Liver (tissue), 9 donors: ENCODE results near the gene NDUFS2. TPM values are rescaled to one million over a fixed set of nuclear protein-coding genes. Genes with fewer than 3 reads are reported as not detected.

Experiments
- DNase-seq: peaks from one replicate; pipeline ENCODE4 v3.0.0-alpha.2; 2017; ENCODE audit warnings: low spot score
- H3K27ac ChIP-seq, 2 donors: one replicate each; pipeline ENCODE4 v1.7.0; 2013; ENCODE audit warnings: inconsistent platforms in 2 of 2, low read length in 2 of 2, control low read depth in 1 of 2, low read depth in 1 of 2, mild to moderate bottlenecking in 1 of 2
- H3K27me3 ChIP-seq, 4 donors: one replicate each; pipeline versions ENCODE4 v1.6.1 to v1.7.0; 2013; ENCODE audit warnings: low read length in 3 of 4, inconsistent platforms in 1 of 4, mild to moderate bottlenecking in 1 of 4, moderate library complexity in 1 of 4; ENCODE audit not compliant: control insufficient read depth in 4 of 4, insufficient read depth in 4 of 4
- H3K36me3 ChIP-seq, 4 donors: one replicate each; pipeline versions ENCODE4 v1.6.1 to v1.7.0; 2013; ENCODE audit warnings: low read length in 3 of 4, mild to moderate bottlenecking in 3 of 4, low read depth in 1 of 4, moderate library complexity in 1 of 4; ENCODE audit not compliant: control insufficient read depth in 4 of 4, insufficient read depth in 3 of 4
- H3K4me1 ChIP-seq, 4 donors: one replicate each; pipeline versions ENCODE4 v1.6.1 to v1.7.0; 2013; ENCODE audit warnings: low read length in 3 of 4, mild to moderate bottlenecking in 3 of 4, moderate library complexity in 1 of 4; ENCODE audit not compliant: control insufficient read depth in 4 of 4, insufficient read depth in 4 of 4
- H3K4me3 ChIP-seq, 3 donors: one replicate each; pipeline versions ENCODE4 v1.6.1 to v1.7.0; 2013; ENCODE audit warnings: low read length in 3 of 3, control low read depth in 1 of 3, low read depth in 1 of 3, mild to moderate bottlenecking in 1 of 3
- H3K9ac ChIP-seq, 2 donors: one replicate each; pipeline ENCODE4 v1.7.0; 2013; ENCODE audit warnings: low read length in 2 of 2, mild to moderate bottlenecking in 2 of 2, moderate library complexity in 2 of 2, control low read depth in 1 of 2, low read depth in 1 of 2
- H3K9me3 ChIP-seq, 4 donors: one replicate each; pipeline versions ENCODE4 v1.6.1 to v1.7.0; 2013; ENCODE audit warnings: low read length in 3 of 4; ENCODE audit not compliant: control insufficient read depth in 4 of 4
- EGR1 ChIP-seq, 2 donors: IDR thresholded peaks; 2 replicates each; pipeline ENCODE4 v1.6.1; 2016 to 2018; ENCODE audit warnings: antibody characterized with exemption in 2 of 2, low read depth in 2 of 2
- FOXA1 ChIP-seq: IDR thresholded peaks from 2 replicates; pipeline ENCODE4 v1.6.1; 2016; ENCODE audit warnings: antibody characterized with exemption
- FOXA2 ChIP-seq: IDR thresholded peaks from 2 replicates; pipeline ENCODE4 v1.6.1; 2016; ENCODE audit warnings: antibody characterized with exemption
- HNF4A ChIP-seq, 2 donors: conservative IDR thresholded peaks; 2 replicates each; pipeline ENCODE4 v1.6.1; 2016; ENCODE audit warnings: antibody characterized with exemption in 2 of 2, mild to moderate bottlenecking in 2 of 2
- JUND ChIP-seq, 2 donors: IDR thresholded peaks; 2 replicates each; pipeline ENCODE4 v1.6.1; 2016; ENCODE audit warnings: antibody characterized with exemption in 2 of 2
- NR2F2 ChIP-seq: IDR thresholded peaks from 2 replicates; pipeline ENCODE4 v1.6.1; 2016; ENCODE audit warnings: antibody characterized with exemption
- RAD21 ChIP-seq, 2 donors: IDR thresholded peaks; 2 replicates each; pipeline ENCODE4 v1.6.1; 2016; ENCODE audit warnings: antibody characterized with exemption in 2 of 2, mild to moderate bottlenecking in 2 of 2
- RXRA ChIP-seq, 2 donors: IDR thresholded peaks; 2 replicates each; pipeline ENCODE4 v1.6.1; 2017 to 2018; ENCODE audit warnings: antibody characterized with exemption in 2 of 2, mild to moderate bottlenecking in 1 of 2
- SP1 ChIP-seq: IDR thresholded peaks from 2 replicates; pipeline ENCODE4 v1.6.1; 2018; ENCODE audit warnings: antibody characterized with exemption, mild to moderate bottlenecking
- TAF1 ChIP-seq: conservative IDR thresholded peaks from 2 replicates; pipeline ENCODE4 v1.6.1; 2016; ENCODE audit warnings: antibody characterized with exemption, mild to moderate bottlenecking
- YY1 ChIP-seq: IDR thresholded peaks from 2 replicates; pipeline ENCODE4 v1.6.1; 2016; ENCODE audit warnings: antibody characterized with exemption, mild to moderate bottlenecking
- WGBS: extraction: QIAGEN DNeasy Blood & Tissue Kit; methylation state at CpG from one replicate; pipeline ENCODE4 v1.1.7; 2013; 5-methylcytosine and 5-hydroxymethylcytosine counted together
- polyA plus RNA-seq, 2 donors: library from polyadenylated mRNA; stranded (reverse) in 1 of 2; unstranded in 1 of 2; fragments of 200-250 nt in 1 of 2; fragments of >200 nt in 1 of 2; fragmentation: Nextera tagmentation in 1 of 2; extraction: Ambion mirVana in 1 of 2; gene quantifications; one replicate each; pipeline versions ENCODE4 v1.2.1 to v1.2.3, GENCODE V29; 2013 to 2015
- total RNA-seq, 2 donors: library from RNA; depleted of rRNA; stranded (reverse); fragments of >200 nt; gene quantifications; one replicate each; pipeline ENCODE4 v1.2.3, GENCODE V29; 2014
- TF ChIP-seq, protein P1 (sequence below): IDR thresholded peaks from 2 replicates; pipeline ENCODE4 v1.6.1; 2016; ENCODE audit warnings: antibody characterized with exemption
- TF ChIP-seq, protein P2 (sequence below): IDR thresholded peaks from 2 replicates; pipeline ENCODE4 v1.6.1; 2016; ENCODE audit warnings: antibody characterized with exemption, mild to moderate bottlenecking
- TF ChIP-seq, protein P3 (sequence below): fragments of 150-350 bp; IDR thresholded peaks from 2 replicates; pipeline ENCODE4 v1.5.1; 2017; ENCODE audit warnings: improper control_type of control experiment, low read depth, low read length; ENCODE audit not compliant: missing input control
- TF ChIP-seq, protein P4 (sequence below): IDR thresholded peaks from 2 replicates; pipeline ENCODE4 v1.6.1; 2016; ENCODE audit warnings: antibody characterized with exemption
- TF ChIP-seq, protein P5 (sequence below): IDR thresholded peaks from 2 replicates; pipeline ENCODE4 v1.6.1; 2016; ENCODE audit warnings: antibody characterized with exemption
- donor health status: healthy.
- donor health status: healthy.
- donor health status: healthy.
- donor health status: healthy.
- donor health status: healthy.

The NDUFS2 gene
- total and polyA plus RNA-seq, 4 donors, result 93.3 to 167 (median 120) TPM

DNA sequence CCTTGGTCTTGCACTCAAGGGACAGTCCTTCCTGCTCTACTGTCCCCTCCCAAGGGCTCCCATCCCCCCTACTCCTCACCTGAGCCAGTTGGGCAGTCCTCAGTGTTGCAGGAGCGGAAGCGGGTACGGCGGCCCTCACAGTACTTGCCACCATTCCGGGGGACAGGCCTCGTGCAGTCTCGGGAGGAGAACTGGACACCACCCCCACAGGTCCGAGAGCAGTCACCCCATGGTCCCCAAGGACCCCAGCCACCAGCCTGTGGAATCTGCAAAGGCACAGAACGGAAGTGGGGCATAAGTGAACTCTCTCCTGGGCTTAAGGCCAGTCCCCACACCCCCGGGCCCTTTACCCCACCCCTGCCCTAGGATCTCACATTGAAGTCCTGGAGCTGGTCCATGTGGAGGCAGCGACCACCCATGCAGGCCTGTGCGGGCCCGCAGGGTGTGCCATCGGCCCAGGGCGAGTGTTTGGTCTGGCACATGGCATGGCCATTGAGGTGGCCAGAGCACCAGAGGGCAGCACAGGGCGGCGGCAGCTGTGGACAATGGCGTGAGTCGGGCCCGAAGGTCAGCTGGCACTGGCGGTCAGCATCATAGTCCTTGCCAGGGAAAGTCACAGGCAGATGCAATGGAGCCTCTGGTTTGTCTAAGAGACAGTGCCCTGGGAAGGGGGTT lies 8.5 kb upstream of the NDUFS2 start (continued):
- no peak for TF ChIP-seq FOXA2
- TF ChIP-seq, protein P1, sequence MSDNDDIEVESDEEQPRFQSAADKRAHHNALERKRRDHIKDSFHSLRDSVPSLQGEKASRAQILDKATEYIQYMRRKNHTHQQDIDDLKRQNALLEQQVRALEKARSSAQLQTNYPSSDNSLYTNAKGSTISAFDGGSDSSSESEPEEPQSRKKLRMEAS, result peak; percentile 94

DNA sequence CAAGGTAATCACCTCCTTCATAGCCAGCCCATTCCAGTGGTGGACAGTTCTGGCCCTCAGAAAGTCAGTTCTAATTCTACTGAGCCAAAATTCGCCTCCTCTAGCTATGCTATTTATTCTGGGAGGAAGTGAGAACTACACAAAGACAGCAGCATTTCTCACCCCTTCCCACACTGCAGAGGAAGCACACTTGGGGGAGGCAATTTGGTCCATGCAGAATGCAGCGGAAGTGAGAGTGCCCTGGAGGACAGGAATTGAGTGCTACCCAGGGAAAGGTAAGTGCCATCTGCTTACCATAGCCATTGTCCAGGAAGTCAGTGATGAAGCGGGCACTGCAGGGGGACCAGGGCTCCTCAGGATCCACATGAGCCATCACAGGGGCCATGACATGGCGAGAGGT lies 7.0 kb upstream of the NDUFS2 start:
- WGBS, result 82% methylated on average over 4 of the region's 4 CpGs
- TF ChIP-seq RXRA (IDR thresholded peaks at IDR 0.05) (no peak), FOXA1 (no peak), SP1 (no peak), FOXA2 (no peak), YY1 (no peak), EGR1 (IDR thresholded peaks at IDR 0.05; ENCODE audit: low read depth in 2 of 2) (no peak), JUND (IDR thresholded peaks at IDR 0.05) (no peak), TAF1 (no peak), NR2F2 (no peak), RAD21 (IDR thresholded peaks at IDR 0.05) (no peak), HNF4A (conservative IDR thresholded peaks at IDR 0.05) (no peak)
- TF ChIP-seq, protein P2, sequence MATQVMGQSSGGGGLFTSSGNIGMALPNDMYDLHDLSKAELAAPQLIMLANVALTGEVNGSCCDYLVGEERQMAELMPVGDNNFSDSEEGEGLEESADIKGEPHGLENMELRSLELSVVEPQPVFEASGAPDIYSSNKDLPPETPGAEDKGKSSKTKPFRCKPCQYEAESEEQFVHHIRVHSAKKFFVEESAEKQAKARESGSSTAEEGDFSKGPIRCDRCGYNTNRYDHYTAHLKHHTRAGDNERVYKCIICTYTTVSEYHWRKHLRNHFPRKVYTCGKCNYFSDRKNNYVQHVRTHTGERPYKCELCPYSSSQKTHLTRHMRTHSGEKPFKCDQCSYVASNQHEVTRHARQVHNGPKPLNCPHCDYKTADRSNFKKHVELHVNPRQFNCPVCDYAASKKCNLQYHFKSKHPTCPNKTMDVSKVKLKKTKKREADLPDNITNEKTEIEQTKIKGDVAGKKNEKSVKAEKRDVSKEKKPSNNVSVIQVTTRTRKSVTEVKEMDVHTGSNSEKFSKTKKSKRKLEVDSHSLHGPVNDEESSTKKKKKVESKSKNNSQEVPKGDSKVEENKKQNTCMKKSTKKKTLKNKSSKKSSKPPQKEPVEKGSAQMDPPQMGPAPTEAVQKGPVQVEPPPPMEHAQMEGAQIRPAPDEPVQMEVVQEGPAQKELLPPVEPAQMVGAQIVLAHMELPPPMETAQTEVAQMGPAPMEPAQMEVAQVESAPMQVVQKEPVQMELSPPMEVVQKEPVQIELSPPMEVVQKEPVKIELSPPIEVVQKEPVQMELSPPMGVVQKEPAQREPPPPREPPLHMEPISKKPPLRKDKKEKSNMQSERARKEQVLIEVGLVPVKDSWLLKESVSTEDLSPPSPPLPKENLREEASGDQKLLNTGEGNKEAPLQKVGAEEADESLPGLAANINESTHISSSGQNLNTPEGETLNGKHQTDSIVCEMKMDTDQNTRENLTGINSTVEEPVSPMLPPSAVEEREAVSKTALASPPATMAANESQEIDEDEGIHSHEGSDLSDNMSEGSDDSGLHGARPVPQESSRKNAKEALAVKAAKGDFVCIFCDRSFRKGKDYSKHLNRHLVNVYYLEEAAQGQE, result no peak
- TF ChIP-seq, protein P3, sequence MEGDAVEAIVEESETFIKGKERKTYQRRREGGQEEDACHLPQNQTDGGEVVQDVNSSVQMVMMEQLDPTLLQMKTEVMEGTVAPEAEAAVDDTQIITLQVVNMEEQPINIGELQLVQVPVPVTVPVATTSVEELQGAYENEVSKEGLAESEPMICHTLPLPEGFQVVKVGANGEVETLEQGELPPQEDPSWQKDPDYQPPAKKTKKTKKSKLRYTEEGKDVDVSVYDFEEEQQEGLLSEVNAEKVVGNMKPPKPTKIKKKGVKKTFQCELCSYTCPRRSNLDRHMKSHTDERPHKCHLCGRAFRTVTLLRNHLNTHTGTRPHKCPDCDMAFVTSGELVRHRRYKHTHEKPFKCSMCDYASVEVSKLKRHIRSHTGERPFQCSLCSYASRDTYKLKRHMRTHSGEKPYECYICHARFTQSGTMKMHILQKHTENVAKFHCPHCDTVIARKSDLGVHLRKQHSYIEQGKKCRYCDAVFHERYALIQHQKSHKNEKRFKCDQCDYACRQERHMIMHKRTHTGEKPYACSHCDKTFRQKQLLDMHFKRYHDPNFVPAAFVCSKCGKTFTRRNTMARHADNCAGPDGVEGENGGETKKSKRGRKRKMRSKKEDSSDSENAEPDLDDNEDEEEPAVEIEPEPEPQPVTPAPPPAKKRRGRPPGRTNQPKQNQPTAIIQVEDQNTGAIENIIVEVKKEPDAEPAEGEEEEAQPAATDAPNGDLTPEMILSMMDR, result no peak
- TF ChIP-seq, protein P1, result no peak
- TF ChIP-seq, protein P4, sequence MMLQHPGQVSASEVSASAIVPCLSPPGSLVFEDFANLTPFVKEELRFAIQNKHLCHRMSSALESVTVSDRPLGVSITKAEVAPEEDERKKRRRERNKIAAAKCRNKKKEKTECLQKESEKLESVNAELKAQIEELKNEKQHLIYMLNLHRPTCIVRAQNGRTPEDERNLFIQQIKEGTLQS, result no peak
- TF ChIP-seq, protein P5, sequence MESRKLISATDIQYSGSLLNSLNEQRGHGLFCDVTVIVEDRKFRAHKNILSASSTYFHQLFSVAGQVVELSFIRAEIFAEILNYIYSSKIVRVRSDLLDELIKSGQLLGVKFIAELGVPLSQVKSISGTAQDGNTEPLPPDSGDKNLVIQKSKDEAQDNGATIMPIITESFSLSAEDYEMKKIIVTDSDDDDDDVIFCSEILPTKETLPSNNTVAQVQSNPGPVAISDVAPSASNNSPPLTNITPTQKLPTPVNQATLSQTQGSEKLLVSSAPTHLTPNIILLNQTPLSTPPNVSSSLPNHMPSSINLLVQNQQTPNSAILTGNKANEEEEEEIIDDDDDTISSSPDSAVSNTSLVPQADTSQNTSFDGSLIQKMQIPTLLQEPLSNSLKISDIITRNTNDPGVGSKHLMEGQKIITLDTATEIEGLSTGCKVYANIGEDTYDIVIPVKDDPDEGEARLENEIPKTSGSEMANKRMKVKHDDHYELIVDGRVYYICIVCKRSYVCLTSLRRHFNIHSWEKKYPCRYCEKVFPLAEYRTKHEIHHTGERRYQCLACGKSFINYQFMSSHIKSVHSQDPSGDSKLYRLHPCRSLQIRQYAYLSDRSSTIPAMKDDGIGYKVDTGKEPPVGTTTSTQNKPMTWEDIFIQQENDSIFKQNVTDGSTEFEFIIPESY, result no peak
- H3K4me3 ChIP-seq, result no peak overlapping the region
- peaks cover 0 to 5% (median under 1%) of the 10 kb centered on the region in 4 donors for H3K36me3 ChIP-seq
- peaks cover 9 to 30% (median 18%) of the 10 kb centered on the region in 4 donors for H3K4me1 ChIP-seq
- no peaks in the 10 kb centered on the region for H3K9me3 ChIP-seq
- H3K9ac ChIP-seq, result no peak overlapping the region
- H3K27ac ChIP-seq, result no peak overlapping the region
- DNase-seq, result no peak
- H3K27me3 ChIP-seq, result no peaks in the 10 kb centered on the region
